Measurements from ENCODE around the gene RAB23.

DNA sequence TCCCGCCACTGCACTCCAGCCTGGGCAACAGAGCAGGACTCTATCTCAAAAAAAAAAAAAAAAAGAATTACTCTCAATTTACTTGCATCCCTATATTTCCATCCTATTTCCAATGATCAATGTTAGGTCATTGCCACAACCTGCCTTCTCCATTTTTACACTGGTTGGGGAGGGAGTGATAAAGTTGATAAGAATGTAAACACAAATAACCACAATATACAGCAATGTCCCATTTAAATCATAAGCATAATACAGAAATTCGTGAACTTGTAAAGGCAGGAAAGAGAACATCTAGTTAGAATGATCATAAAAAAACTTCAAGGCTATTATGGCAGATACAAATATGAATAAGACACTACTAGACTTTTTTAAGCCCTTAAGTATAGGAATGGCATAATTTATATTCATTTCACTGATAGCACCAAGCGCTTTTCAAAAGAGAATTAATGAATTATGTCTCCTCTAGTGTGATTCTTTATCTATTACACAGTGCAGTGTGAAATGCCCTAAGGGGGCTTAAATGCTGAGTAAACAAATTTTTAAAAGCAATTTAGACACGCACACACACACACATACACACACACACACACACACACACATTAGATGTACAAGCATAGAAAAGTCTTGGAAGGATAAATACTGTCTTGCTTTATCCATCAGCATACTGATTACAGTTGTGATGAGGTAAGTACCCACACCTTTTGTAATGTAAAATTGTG lies 33.5 kb upstream of the RAB23 start:
- no peak for TF ChIP-seq CTCF (conservative IDR thresholded peaks at IDR 0.05; ENCODE audit: low read length)
- no peak for TF ChIP-seq EZH2phosphoT487 (IDR thresholded peaks at IDR 0.05; ENCODE audit: borderline replicate concordance)

All from Loucy (cell line).